Keratinocyte (primary cell): ENCODE results near the gene HLA-DOB. TPM values are rescaled to one million over a fixed set of nuclear protein-coding genes. Genes with fewer than 3 reads are reported as not detected.

ENCODE experiments used
- DNase-seq: peaks from one replicate; pipeline ENCODE4 v3.0.0-alpha.2; 2011; ENCODE audit warnings: low read depth, missing footprints, low spot score
- FAIRE-seq: peaks from 2 replicates; lab custom pipeline; 2011; peaks lifted over from hg19 to GRCh38; lab: Jason Lieb, UNC
- H2AFZ ChIP-seq: 2 replicates; pipeline ENCODE4 v1.6.0; 2012; ENCODE audit warnings: low read length, control low read depth, inconsistent platforms; ENCODE audit not compliant: control insufficient read depth
- H3K27ac ChIP-seq: 2 replicates; pipeline ENCODE4 v1.5.1; 2011; ENCODE audit warnings: low read length; ENCODE audit not compliant: control insufficient read depth, insufficient read depth
- H3K27me3 ChIP-seq: 3 replicates; pipeline ENCODE4 v1.6.0; 2011; ENCODE audit warnings: low read length; ENCODE audit not compliant: control insufficient read depth, insufficient read depth; ENCODE audit errors: extremely low read depth
- H3K36me3 ChIP-seq, 2 experiments: 2 replicates in 1 of 2; 3 replicates in 1 of 2; pipeline ENCODE4 v1.5.1; 2011; ENCODE audit warnings: low read length in 2 of 2, mild to moderate bottlenecking in 1 of 2; ENCODE audit not compliant: control insufficient read depth in 2 of 2, insufficient read depth in 2 of 2; ENCODE audit errors: extremely low read depth in 1 of 2
- H3K4me1 ChIP-seq: 3 replicates; pipeline ENCODE4 v1.5.1; 2011; ENCODE audit warnings: low read length; ENCODE audit not compliant: control insufficient read depth, insufficient read depth; ENCODE audit errors: extremely low read depth
- H3K4me2 ChIP-seq: 3 replicates; pipeline ENCODE4 v1.6.0; 2011; ENCODE audit warnings: low read depth, low read length; ENCODE audit not compliant: control insufficient read depth, insufficient read depth; ENCODE audit errors: extremely low read depth
- H3K4me3 ChIP-seq, 3 experiments: fragments of 200-600 bp in 1 of 3; sonication (generic) in 1 of 3; 2 replicates in 2 of 3; 3 replicates in 1 of 3; pipeline ENCODE4 v1.5.1; 2011 to 2016; ENCODE audit warnings: low read length in 3 of 3, mild to moderate bottlenecking in 3 of 3, control low read depth in 2 of 3, inconsistent platforms in 1 of 3, low read depth in 1 of 3, mixed read lengths in 1 of 3, mixed run types in 1 of 3, moderate library complexity in 1 of 3; ENCODE audit not compliant: control insufficient read depth in 2 of 3, insufficient read depth in 2 of 3; ENCODE audit errors: extremely low read depth in 1 of 3
- H3K79me2 ChIP-seq: 2 replicates; pipeline ENCODE4 v1.6.0; 2012; ENCODE audit warnings: low read length; ENCODE audit not compliant: control insufficient read depth, insufficient read depth
- H3K9ac ChIP-seq: 3 replicates; pipeline ENCODE4 v1.6.0; 2011; ENCODE audit warnings: low read length; ENCODE audit not compliant: control insufficient read depth, insufficient read depth; ENCODE audit errors: extremely low read depth
- H3K9me1 ChIP-seq: 3 replicates; pipeline ENCODE4 v1.6.0; 2011; ENCODE audit warnings: low read length; ENCODE audit not compliant: control insufficient read depth, insufficient read depth; ENCODE audit errors: extremely low read depth
- H3K9me3 ChIP-seq: 2 replicates; pipeline ENCODE4 v1.5.1; 2012; ENCODE audit warnings: low read depth, low read length; ENCODE audit not compliant: control insufficient read depth
- H4K20me1 ChIP-seq: 3 replicates; pipeline ENCODE4 v1.6.0; 2011; ENCODE audit warnings: low read length; ENCODE audit not compliant: control insufficient read depth, insufficient read depth; ENCODE audit errors: extremely low read depth
- CTCF ChIP-seq, 3 experiments: IDR thresholded peaks in 1 of 3; conservative IDR thresholded peaks in 1 of 3; optimal IDR thresholded peaks in 1 of 3; 2 replicates in 2 of 3; 3 replicates in 1 of 3; pipeline versions ENCODE3 to v1.5.1; 2011; ENCODE audit warnings: low read length in 3 of 3, mild to moderate bottlenecking in 3 of 3, moderate library complexity in 2 of 3, control low read depth in 1 of 3, inconsistent platforms in 1 of 3; ENCODE audit not compliant: insufficient read depth in 2 of 3; ENCODE audit errors: extremely low read depth in 1 of 3
- EZH2 ChIP-seq: IDR thresholded peaks from one replicate; pipeline ENCODE4 v1.6.1; 2012; ENCODE audit warnings: inconsistent platforms, mild to moderate bottlenecking, low read length, moderate library complexity
- dilution Hi-C: fragments of 300-500 bp; cut with MboI; formaldehyde crosslinking; loops from one replicate; pipeline ENCODE4 v1.7.0; 2020; ENCODE audit warnings: low sequenced_read_pairs; ENCODE audit not compliant: extremely low pct_ligation_motif_present
- polyA plus RNA-seq, 5 experiments: library from polyadenylated mRNA; depleted of rRNA in 3 of 5; stranded (reverse) in 3 of 5; stranded (forward) in 1 of 5; unstranded in 1 of 5; fragments of >200 nt; gene quantifications; 1 replicate in 1 of 5; 2 replicates in 3 of 5; 3 replicates in 1 of 5; pipeline versions ENCODE4 v1.2.1 to v1.2.3, GENCODE V29; 2011 to 2012; ENCODE audit warnings: missing spikeins in 2 of 5, low read depth in 1 of 5, low replicate concordance in 1 of 5

Gene HLA-DOB
- polyA plus RNA-seq, 1 donor (not counting 4 experiments of a cell fraction or from before 2014, with no cell fraction given) = 12.5 TPM

GRCh38 chr6:32855467-32856174, 38.8 kb upstream of the HLA-DOB start:
- peak overlapping the region; percentile 92 for H3K4me2 ChIP-seq
- H3K36me3 ChIP-seq = peaks cover 5% of the 10 kb centered on the region in 2 experiments
- DNase-seq (no peak), FAIRE-seq (no peak)
- no peak overlapping the region for H3K9ac ChIP-seq
- H3K27me3 ChIP-seq = no peaks in the 10 kb centered on the region
- dilution Hi-C loops = no loop called here
- H3K4me1 ChIP-seq = peaks cover 26% of the 10 kb centered on the region
- H3K9me3 ChIP-seq = no peaks in the 10 kb centered on the region
- H3K4me3 ChIP-seq = no peak overlapping the region
- no peaks in the 10 kb centered on the region for H4K20me1 ChIP-seq
- H3K9me1 ChIP-seq = no peaks in the 10 kb centered on the region
- TF ChIP-seq CTCF (optimal IDR thresholded peaks at IDR 0.05 in 1 of 3, IDR thresholded peaks at IDR 0.05 in 1 of 3, conservative IDR thresholded peaks at IDR 0.05 in 1 of 3; ENCODE audit: extremely low read depth in 1 of 3, insufficient read depth in 2 of 3, low read length in 3 of 3) = no peak
- TF ChIP-seq EZH2 = no peak
- peaks cover 19% of the 10 kb centered on the region for H3K79me2 ChIP-seq
- H3K27ac ChIP-seq = no peak overlapping the region
- H2AFZ ChIP-seq = no peak overlapping the region

- no peak for TF ChIP-seq CTCF (optimal IDR thresholded peaks at IDR 0.05 in 1 of 3, IDR thresholded peaks at IDR 0.05 in 1 of 3, conservative IDR thresholded peaks at IDR 0.05 in 1 of 3; ENCODE audit: extremely low read depth in 1 of 3, insufficient read depth in 2 of 3, low read length in 3 of 3)
- no peaks in the 10 kb centered on the region for H3K9me3 ChIP-seq
- H3K36me3 ChIP-seq = peaks cover 12% of the 10 kb centered on the region in 2 experiments
- dilution Hi-C loops = no loop called here
- no peaks in the 10 kb centered on the region for H3K27me3 ChIP-seq
- DNase-seq = no peak
- peak overlapping the region; percentile 48 for H3K27ac ChIP-seq
- H3K79me2 ChIP-seq = peaks cover 21% of the 10 kb centered on the region
- H3K4me1 ChIP-seq = peaks cover 24% of the 10 kb centered on the region
- H3K4me3 ChIP-seq = peak overlapping the region; percentile 84 to 89 (median 86)
- H2AFZ ChIP-seq = peak overlapping the region; percentile 86
- peak overlapping the region; percentile 93 for H3K9ac ChIP-seq
- no peaks in the 10 kb centered on the region for H3K9me1 ChIP-seq
- H4K20me1 ChIP-seq = no peaks in the 10 kb centered on the region
- FAIRE-seq = no peak
- H3K4me2 ChIP-seq = peak overlapping the region; percentile 92
These were observed 37.8 kb upstream of the HLA-DOB start for GRCh38 chr6:32854376-32855178.
